SU-DHL-6 (cell line): Measurements from ENCODE around the gene RNF187.

Experiments
- EZH2phosphoT487 ChIP-seq: fragments of 200-600 bp; sonication (generic), shearing (Covaris generic); conservative IDR thresholded peaks from 2 replicates; pipeline ENCODE4 v1.6.1; 2018; ENCODE audit warnings: mild to moderate bottlenecking, antibody characterized with exemption, low read length, moderate library complexity, mixed read lengths
- TF ChIP-seq, protein P1 (sequence below): fragments of 200-600 bp; sonication (generic); IDR thresholded peaks from one replicate; pipeline ENCODE4 v1.5.1; 2017; ENCODE audit warnings: antibody characterized with exemption, mild to moderate bottlenecking, low read length, moderate library complexity; ENCODE audit not compliant: insufficient read depth, poor library complexity, severe bottlenecking

DNA sequence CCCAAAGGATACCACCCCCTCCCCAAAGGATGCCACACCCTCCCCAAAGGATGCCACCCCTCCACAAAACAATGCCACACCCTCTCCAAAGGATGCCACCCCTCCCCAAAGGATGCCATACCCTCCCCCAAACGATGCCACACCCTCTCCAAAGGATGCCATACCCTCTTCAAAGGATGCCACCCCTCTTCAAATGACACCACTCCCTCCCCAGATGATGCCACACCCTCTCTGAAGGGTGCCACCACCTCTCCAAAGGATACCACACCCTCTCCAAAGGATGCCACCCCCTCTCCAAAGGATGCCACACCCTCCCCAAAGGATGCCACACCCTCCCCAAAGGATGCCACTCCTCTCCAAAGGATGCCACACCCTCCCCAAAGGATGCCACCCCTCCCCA is 48.9 kb upstream of the RNF187 start:
- TF ChIP-seq EZH2phosphoT487 = no peak
- TF ChIP-seq, protein P1, sequence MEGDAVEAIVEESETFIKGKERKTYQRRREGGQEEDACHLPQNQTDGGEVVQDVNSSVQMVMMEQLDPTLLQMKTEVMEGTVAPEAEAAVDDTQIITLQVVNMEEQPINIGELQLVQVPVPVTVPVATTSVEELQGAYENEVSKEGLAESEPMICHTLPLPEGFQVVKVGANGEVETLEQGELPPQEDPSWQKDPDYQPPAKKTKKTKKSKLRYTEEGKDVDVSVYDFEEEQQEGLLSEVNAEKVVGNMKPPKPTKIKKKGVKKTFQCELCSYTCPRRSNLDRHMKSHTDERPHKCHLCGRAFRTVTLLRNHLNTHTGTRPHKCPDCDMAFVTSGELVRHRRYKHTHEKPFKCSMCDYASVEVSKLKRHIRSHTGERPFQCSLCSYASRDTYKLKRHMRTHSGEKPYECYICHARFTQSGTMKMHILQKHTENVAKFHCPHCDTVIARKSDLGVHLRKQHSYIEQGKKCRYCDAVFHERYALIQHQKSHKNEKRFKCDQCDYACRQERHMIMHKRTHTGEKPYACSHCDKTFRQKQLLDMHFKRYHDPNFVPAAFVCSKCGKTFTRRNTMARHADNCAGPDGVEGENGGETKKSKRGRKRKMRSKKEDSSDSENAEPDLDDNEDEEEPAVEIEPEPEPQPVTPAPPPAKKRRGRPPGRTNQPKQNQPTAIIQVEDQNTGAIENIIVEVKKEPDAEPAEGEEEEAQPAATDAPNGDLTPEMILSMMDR = no peak
